Measurements from ENCODE around the gene GSS. TPM values are rescaled to one million over a fixed set of nuclear protein-coding genes. Genes with fewer than 3 reads are reported as not detected.

The GSS gene
- total RNA-seq, 1 donor from 2014 or later = 48.3 TPM

DNA sequence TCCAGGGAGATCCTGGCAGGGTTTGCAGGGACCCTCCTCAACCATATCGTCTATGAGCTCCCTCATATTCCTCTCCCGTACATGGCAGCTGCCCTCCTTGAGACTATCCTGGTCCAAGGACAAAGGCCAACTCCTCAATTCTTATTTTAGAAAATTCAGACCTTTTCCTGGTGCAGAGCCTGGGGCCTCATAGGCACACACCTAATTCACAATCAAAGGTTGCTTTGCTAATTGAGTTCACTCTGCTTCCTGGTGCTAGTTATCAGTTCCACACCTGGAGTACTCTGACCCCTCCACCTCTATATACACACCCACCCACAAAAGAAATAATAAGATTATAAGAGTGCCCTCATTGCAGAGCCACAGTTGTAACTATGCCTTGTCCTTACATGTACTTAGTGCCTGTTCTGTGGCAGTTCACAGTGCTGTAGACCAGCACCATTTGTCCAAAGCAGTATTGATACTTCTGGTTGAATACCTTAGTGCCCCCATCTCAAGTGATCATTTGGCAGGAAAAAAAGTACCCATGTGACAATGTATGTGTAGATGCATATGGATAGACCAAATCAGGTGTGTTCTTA is 38.7 kb downstream of the GSS start:
- peaks cover 20% of the 10 kb centered on the region for H3K36me3 Mint-ChIP-seq (ENCODE audit: low read depth, unreplicated experiment)

DNA sequence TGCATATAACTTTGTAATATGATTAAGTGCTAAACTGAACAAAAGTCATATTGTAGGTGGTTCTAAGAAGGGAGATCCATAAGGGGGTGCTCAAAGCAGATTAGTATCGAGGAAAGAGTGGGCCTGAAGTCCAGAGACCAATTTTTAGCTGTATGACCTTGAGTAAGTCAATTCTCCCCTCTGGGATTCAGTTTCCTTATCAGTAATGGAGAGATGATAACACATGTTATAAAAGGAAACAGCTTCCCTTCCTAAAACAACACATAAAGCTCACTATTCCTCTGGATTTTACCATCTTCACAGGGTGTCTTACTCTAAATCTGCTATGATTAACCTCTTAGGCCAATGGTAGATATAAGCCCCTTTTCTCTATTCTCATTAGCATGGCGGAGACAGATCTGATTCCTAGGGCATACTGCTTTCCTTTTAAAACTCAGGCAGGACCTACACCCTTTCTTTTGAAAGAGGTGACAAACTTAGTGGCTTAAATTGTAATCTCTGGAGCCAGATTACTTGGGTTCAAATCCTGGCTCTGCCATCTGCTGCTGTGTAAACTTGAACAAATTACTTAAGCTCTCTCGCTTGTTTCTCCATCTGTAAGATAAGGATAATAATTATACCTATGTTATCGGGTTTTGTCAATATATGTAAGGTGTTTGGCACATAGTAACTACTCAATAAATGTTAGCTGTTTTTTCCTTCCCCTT is 39.7 kb downstream of the GSS start:
- Mint-ChIP-seq H3K4me3 (ENCODE audit: unreplicated experiment) (no peak overlapping the region), H3K9me3 (ENCODE audit: unreplicated experiment) (no peaks in the 10 kb centered on the region), H3K27me3 (ENCODE audit: unreplicated experiment) (peaks cover 6% of the 10 kb centered on the region), H3K27ac (ENCODE audit: unreplicated experiment) (no peak overlapping the region), H3K36me3 (ENCODE audit: low read depth, unreplicated experiment) (peaks cover 20% of the 10 kb centered on the region), H3K4me1 (ENCODE audit: unreplicated experiment) (no peaks in the 10 kb centered on the region)
- no peak for TF ChIP-seq CTCF (IDR thresholded peaks at IDR 0.05; ENCODE audit: unreplicated experiment)
- DNase-seq (ENCODE audit: low spot score) = no peak

More for the DNA sequence above, 38.7 kb downstream of the GSS start:
- DNase-seq (ENCODE audit: low spot score) = no peak
- no peak for TF ChIP-seq CTCF (IDR thresholded peaks at IDR 0.05; ENCODE audit: unreplicated experiment)
- Mint-ChIP-seq H3K4me3 (ENCODE audit: unreplicated experiment) (no peak overlapping the region), H3K9me3 (ENCODE audit: unreplicated experiment) (no peaks in the 10 kb centered on the region), H3K27me3 (ENCODE audit: unreplicated experiment) (peaks cover 6% of the 10 kb centered on the region), H3K4me1 (ENCODE audit: unreplicated experiment) (no peaks in the 10 kb centered on the region), H3K27ac (ENCODE audit: unreplicated experiment) (no peak overlapping the region)

GRCh38 chr20:34915131-34915530 is 40.5 kb downstream of the GSS start:
- Mint-ChIP-seq H3K27ac (ENCODE audit: unreplicated experiment) (no peak overlapping the region), H3K36me3 (ENCODE audit: low read depth, unreplicated experiment) (peaks cover 12% of the 10 kb centered on the region), H3K4me1 (ENCODE audit: unreplicated experiment) (no peaks in the 10 kb centered on the region), H3K9me3 (ENCODE audit: unreplicated experiment) (no peaks in the 10 kb centered on the region), H3K27me3 (ENCODE audit: unreplicated experiment) (peaks cover 6% of the 10 kb centered on the region), H3K4me3 (ENCODE audit: unreplicated experiment) (no peak overlapping the region)
- no peak for DNase-seq (ENCODE audit: low spot score)
- no peak for TF ChIP-seq CTCF (IDR thresholded peaks at IDR 0.05; ENCODE audit: unreplicated experiment)

DNA sequence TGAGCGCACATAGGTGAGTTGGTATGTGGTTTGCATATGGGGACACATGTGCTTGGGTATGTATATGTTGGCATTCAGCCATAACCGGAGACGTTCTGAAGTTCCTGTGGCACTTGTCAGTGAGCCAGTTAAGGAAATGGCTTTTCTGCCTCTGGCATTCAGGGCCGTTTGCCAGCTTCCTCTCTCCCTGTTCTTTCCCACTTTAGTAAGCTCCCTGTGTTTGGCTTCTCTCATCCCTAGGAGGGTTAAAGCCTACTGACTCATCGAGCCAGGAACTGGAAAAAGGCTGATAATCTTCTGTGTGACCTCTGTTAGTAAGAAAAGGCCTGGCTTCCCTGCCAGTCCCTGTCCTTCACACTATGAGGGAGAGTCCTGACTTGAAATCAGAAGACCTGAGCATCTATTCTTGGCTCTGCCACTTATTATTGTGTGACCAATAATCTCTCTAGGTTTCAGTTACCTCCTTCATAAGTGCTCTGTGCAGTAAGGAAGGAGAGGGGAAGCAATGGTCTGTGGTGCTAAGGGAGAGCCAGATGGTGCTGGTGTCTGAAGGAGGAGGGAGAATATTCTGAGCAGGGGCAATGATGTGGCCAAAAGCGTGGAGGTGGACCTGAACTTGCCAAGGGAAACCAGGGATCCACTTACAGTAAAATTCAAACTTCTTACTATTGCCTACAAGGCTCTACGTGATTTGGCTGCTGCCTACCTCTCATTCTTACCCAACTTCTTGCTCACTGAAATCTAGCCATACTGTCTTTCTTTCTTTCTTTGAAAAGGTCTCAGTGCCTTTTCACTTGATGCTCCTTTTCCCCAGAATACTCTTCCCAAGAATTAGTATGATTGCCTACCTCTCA is 47.8 kb downstream of the GSS start:
- Mint-ChIP-seq H3K27me3 (ENCODE audit: unreplicated experiment) (no peaks in the 10 kb centered on the region), H3K36me3 (ENCODE audit: low read depth, unreplicated experiment) (no peaks in the 10 kb centered on the region), H3K9me3 (ENCODE audit: unreplicated experiment) (no peaks in the 10 kb centered on the region), H3K4me3 (ENCODE audit: unreplicated experiment) (no peak overlapping the region), H3K27ac (ENCODE audit: unreplicated experiment) (peak overlapping the region; percentile 77), H3K4me1 (ENCODE audit: unreplicated experiment) (peaks cover 23% of the 10 kb centered on the region)
- DNase-seq (ENCODE audit: low spot score) = peak; percentile 9
- no peak for TF ChIP-seq CTCF (IDR thresholded peaks at IDR 0.05; ENCODE audit: unreplicated experiment)
